ENCODE results near the gene TOM1L2. TPM values are rescaled to one million over a fixed set of nuclear protein-coding genes. Genes with fewer than 3 reads are reported as not detected.

Gene TOM1L2
- total and polyA plus RNA-seq, 2 of the 4 experiments (the other 2 are of a cell fraction): 34.4 to 51.7 TPM

DNA sequence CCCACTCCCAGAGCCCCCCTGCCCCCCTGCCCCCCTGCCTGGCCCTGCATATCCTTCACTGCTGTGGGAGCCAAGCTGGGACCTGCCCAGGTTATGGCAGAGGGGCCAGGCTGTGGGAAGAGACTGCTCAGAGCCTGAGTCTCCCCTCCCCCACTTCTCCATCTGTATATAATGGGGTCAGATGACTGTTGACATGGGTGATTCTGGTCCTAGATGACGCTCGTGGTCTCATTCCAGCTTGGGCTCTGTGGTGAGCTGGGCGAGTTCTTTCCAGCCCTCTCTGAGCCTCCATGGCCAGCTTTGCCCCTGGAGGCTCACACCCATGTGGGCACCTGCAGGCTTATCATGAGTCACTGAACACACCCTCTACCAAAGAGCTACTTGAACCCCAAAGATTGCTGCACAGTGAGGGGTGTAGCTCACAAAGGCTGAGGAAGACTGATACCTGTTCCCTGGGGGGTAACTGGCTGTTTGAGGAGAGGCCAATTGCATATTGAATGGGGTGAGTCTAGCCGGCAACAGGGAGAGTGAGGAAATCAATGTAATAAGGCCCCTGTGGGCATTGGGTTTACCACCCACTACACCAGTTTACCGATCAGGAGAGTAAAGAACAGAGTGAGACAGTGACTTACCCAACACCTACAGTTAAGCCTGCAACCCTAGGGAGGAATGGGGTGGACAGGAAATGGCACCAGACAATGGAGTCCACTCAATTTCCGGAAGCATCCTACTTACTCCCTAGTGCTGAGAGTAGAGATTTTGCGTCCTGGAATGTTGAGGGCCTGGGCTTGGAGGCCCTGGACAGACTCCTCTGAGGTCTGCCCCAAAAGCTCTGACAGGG, 131.2 kb downstream of the TOM1L2 start (continued):
- TF ChIP-seq RCOR1 (IDR thresholded peaks at IDR 0.05; ENCODE audit: insufficient replicate concordance, low read length) (no peak), CEBPB (IDR thresholded peaks at IDR 0.05; ENCODE audit: low read depth, low read length) (no peak)

DNA sequence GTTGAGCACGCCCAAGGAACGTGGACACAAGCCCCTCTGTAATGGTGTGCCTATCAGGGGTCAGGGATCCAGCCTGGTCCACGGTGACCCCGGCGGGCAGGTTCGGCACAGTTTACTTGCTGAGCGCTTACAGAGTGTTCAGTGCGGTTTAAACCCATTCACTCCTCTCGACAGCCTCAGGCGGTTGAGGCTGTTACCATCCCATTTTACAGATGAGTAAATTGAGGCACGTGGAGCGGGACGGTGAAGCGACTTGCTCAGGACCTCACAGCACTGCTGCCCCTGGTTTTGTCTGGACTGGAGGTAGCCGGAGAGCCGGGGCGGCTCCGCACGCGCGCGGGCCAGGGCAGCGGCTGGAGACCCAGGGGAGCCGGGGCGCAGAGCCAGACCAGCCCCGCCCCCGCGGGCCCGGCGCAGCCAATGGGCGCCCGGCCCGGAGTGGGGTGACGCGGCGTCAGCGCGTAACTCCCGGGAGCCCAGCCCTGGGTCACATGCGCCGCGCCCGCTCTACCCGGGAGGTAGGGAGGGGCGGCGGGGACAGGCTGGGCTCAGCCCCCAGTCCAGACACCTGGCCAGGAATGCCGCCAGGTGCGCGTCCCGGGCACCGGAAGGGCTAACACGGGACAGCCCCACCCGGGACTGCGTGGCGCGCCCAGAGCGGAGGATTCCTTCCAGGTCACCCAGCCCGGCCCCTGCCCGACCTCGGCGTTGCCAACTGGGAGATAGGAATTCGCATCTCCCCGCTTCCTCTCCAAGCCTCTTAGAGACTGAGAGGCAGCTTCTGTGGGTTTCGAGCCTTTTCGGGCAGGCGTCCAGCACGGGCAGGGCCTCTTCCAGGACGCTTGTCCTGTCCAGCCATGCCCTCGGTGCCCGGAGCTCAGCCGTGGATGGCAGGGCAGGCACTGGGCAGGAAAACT, 132.2 kb downstream of the TOM1L2 start:
- peak overlapping the region; percentile 97 for H3K23ac ChIP-seq (ENCODE audit: low read depth, low read length)
- H3K4me2 ChIP-seq (ENCODE audit: low read depth, low read length): peak overlapping the region; percentile 85
- peak overlapping the region; percentile 44 for H3K4me3 ChIP-seq (ENCODE audit: insufficient read depth, low read depth, low read length)
- H3K9me1 ChIP-seq (ENCODE audit: insufficient read depth, low read length): peaks cover 26% of the 10 kb centered on the region
- peak overlapping the region; percentile 97 to 98 for H4K8ac ChIP-seq (ENCODE audit: low read depth in 2 of 2, low read length in 2 of 2)
- H2BK120ac ChIP-seq (ENCODE audit: low read depth, low read length): peak overlapping the region; percentile 92
- peaks cover 9% of the 10 kb centered on the region; the same call in 1 of the 2 replicates for H4K20me1 ChIP-seq (ENCODE audit: insufficient read depth, low read length)
- dilution Hi-C loops (cut with HindIII; ENCODE audit: low sequenced_read_pairs, unreplicated experiment) (no loop called here), in situ Hi-C loops (cut with MboI; ENCODE audit: low sequenced_read_pairs) (no loop called here), intact Hi-C loops (cut with micrococcal nuclease) (no loop called here)
- H4K5ac ChIP-seq (ENCODE audit: low read depth, low read length): peak overlapping the region; percentile 87
- peak overlapping the region; percentile 76; the same call in 1 of the 2 replicates for H2BK20ac ChIP-seq (ENCODE audit: low read depth, low read length)
- DNase-seq: peak; percentile 78
- peak overlapping the region; percentile 84 for H3K27ac ChIP-seq (ENCODE audit: insufficient read depth, low read length)
- TF ChIP-seq CEBPB (IDR thresholded peaks at IDR 0.05; ENCODE audit: low read depth, low read length): no peak
- TF ChIP-seq MAFK (IDR thresholded peaks at IDR 0.05; ENCODE audit: low read depth, low read length): no peak
- peak; percentile 98 for TF ChIP-seq RCOR1 (IDR thresholded peaks at IDR 0.05; ENCODE audit: insufficient replicate concordance, low read length)
- TF ChIP-seq, protein P1, sequence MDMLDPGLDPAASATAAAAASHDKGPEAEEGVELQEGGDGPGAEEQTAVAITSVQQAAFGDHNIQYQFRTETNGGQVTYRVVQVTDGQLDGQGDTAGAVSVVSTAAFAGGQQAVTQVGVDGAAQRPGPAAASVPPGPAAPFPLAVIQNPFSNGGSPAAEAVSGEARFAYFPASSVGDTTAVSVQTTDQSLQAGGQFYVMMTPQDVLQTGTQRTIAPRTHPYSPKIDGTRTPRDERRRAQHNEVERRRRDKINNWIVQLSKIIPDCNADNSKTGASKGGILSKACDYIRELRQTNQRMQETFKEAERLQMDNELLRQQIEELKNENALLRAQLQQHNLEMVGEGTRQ (IDR thresholded peaks at IDR 0.05; ENCODE audit: low read depth, low read length): peak; percentile 83
- peak; percentile 53; the same call in 1 of the 2 replicates for TF ChIP-seq MAZ (IDR thresholded peaks at IDR 0.05; ENCODE audit: borderline replicate concordance, low read depth, low read length)
- no peak for TF ChIP-seq CHD1 (IDR thresholded peaks at IDR 0.05; ENCODE audit: low read depth, low read length)
- peak; percentile 46 for TF ChIP-seq BHLHE40 (IDR thresholded peaks at IDR 0.05; ENCODE audit: low read depth, low read length)
- TF ChIP-seq, protein P2, sequence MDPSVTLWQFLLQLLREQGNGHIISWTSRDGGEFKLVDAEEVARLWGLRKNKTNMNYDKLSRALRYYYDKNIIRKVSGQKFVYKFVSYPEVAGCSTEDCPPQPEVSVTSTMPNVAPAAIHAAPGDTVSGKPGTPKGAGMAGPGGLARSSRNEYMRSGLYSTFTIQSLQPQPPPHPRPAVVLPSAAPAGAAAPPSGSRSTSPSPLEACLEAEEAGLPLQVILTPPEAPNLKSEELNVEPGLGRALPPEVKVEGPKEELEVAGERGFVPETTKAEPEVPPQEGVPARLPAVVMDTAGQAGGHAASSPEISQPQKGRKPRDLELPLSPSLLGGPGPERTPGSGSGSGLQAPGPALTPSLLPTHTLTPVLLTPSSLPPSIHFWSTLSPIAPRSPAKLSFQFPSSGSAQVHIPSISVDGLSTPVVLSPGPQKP (IDR thresholded peaks at IDR 0.05; ENCODE audit: borderline replicate concordance, low read depth, low read length): no peak
- no peak for TF ChIP-seq MXI1 (IDR thresholded peaks at IDR 0.05; ENCODE audit: borderline replicate concordance, low read depth, low read length)
- peak; percentile 85; the same call in 1 of the 2 replicates for TF ChIP-seq POLR2A (IDR thresholded peaks at IDR 0.05; ENCODE audit: low read depth, low read length)
- TF ChIP-seq FOS (IDR thresholded peaks at IDR 0.05; ENCODE audit: low read depth, low read length): no peak
- H3K14ac ChIP-seq (replicated peaks; ENCODE audit: low read depth, low read length): peak overlapping the region; percentile 89
- ChIA-PET POLR2A (ENCODE audit: unreplicated experiment) (no interaction called here), CTCF (no interaction called here)
- peak overlapping the region; percentile 93 for H2BK5ac ChIP-seq (ENCODE audit: low read depth, low read length, poor library complexity, severe bottlenecking)
- WGBS, 2 experiments (ENCODE audit: extremely low coverage in 2 of 2, insufficient read length in 1 of 2): 5% methylated on average over 21 of the region's 71 CpGs; no CpG with 5 or more reads in 1 of the 2 experiments
- ATAC-seq (ENCODE audit: low read depth): peak; percentile 62
- H2AK5ac ChIP-seq (ENCODE audit: low read depth, low read length): peak overlapping the region; percentile 99
- H3K4me1 ChIP-seq (ENCODE audit: control insufficient read depth, insufficient read depth, low read length): peaks cover 39% of the 10 kb centered on the region
- H3K79me1 ChIP-seq (ENCODE audit: low read depth in 1 of 2, low read length in 2 of 2): peaks cover 9 to 40% of the 10 kb centered on the region in 2 experiments; a peak in 3 of 4 replicates
- 0 out of 2 replicates have a peak, but pooled peaks cover under 1% of the 10 kb centered on the region for H3K36me3 ChIP-seq (ENCODE audit: control insufficient read depth, insufficient read depth, low read length)
- peak overlapping the region; percentile 98 for H3K4ac ChIP-seq (ENCODE audit: low read depth, low read length)
- H3K27me3 ChIP-seq (ENCODE audit: control insufficient read depth, insufficient read depth, low read length): no peaks in the 10 kb centered on the region
- peak overlapping the region; percentile 87 for H3K18ac ChIP-seq (ENCODE audit: low read depth, low read length)
- H2AFZ ChIP-seq (replicated peaks; ENCODE audit: low read length, poor library complexity): peak overlapping the region; percentile 96
- peak overlapping the region; percentile 99 for H2AK9ac ChIP-seq (replicated peaks; ENCODE audit: low read depth, low read length, poor library complexity)
- H4K91ac ChIP-seq (ENCODE audit: insufficient read depth, low read depth, low read length): peak overlapping the region; percentile 92
- peak overlapping the region; percentile 80 for H3K9ac ChIP-seq (ENCODE audit: low read depth, low read length)
- peak overlapping the region; percentile 73; the same call in 1 of the 2 replicates for H3K56ac ChIP-seq (ENCODE audit: extremely low read depth, insufficient read depth, low read length)
- H3K9me3 ChIP-seq (ENCODE audit: control insufficient read depth, insufficient read depth, low read length): no peaks in the 10 kb centered on the region
- H2BK15ac ChIP-seq (ENCODE audit: low read depth, low read length): peak overlapping the region; percentile 94; the same call in 2 of the 3 replicates
- no TSS peak for BruUV-seq (replicated peaks)

All from IMR-90 (cell line).